NOMO-1 treated with dmso at 0.1 percent for 144 hours (cell line): Measurements from ENCODE around the gene ZRANB3.
"Not testable (repeated sequence)": the region's sequence is repeated elsewhere in the genome, so short reads cannot be mapped to it uniquely, and the experiment has no call there.

Experiments used
- DNase-seq: peaks from one replicate; lab custom pipeline; 2025; ENCODE audit not compliant: unreplicated experiment; lab: John Stamatoyannopoulos, UW

The ZRANB3 gene

GRCh38 chr2:135530313-135531230, at the start of gene ZRANB3:
Gene ZRANB3 (minus strand): TSS chr2:135531218.
- peak; percentile 97 for DNase-seq

GRCh38 chr2:135573620-135574019, 42.6 kb upstream of the ZRANB3 start:
- DNase-seq: no peak

- DNase-seq: no peak
Observed at GRCh38 chr2:135570884-135571283, 39.9 kb upstream of the ZRANB3 start.

GRCh38 chr2:135563793-135564192, 32.8 kb upstream of the ZRANB3 start:
- DNase-seq: no peak

GRCh38 chr2:135561925-135562324, 30.9 kb upstream of the ZRANB3 start:
- no peak for DNase-seq

GRCh38 chr2:135557530-135557929, 26.5 kb upstream of the ZRANB3 start:
- DNase-seq: no peak

- DNase-seq: no peak
Observed at GRCh38 chr2:135555311-135555710, 24.3 kb upstream of the ZRANB3 start.

- DNase-seq: no peak
Observed at GRCh38 chr2:135552887-135553286, 21.9 kb upstream of the ZRANB3 start.

- DNase-seq: no peak
Observed at GRCh38 chr2:135551356-135551755, 20.3 kb upstream of the ZRANB3 start.

- DNase-seq: no peak
Observed at GRCh38 chr2:135547311-135547710, 16.3 kb upstream of the ZRANB3 start.

- no peak for DNase-seq
Observed at GRCh38 chr2:135546436-135546835, 15.4 kb upstream of the ZRANB3 start.

GRCh38 chr2:135533545-135533944, 2.5 kb upstream of the ZRANB3 start:
- DNase-seq: not testable (repeated sequence)

- DNase-seq: no peak
Observed at GRCh38 chr2:135532581-135532980, 1.6 kb upstream of the ZRANB3 start.

GRCh38 chr2:135531231-135532197, 496 bp upstream of the ZRANB3 start, which contains the start of gene R3HDM1:
Gene R3HDM1 (plus strand): TSS chr2:135531484. CDS start chr2:135604846, 73,362 bp downstream.
- DNase-seq: peak; percentile 99

GRCh38 chr2:135528006-135528405, 3.0 kb downstream of the ZRANB3 start:
- no peak for DNase-seq

GRCh38 chr2:135525786-135526185, 5.2 kb downstream of the ZRANB3 start:
- DNase-seq: no peak

GRCh38 chr2:135512099-135512498, 18.9 kb downstream of the ZRANB3 start:
- DNase-seq: no peak

- DNase-seq: no peak
Observed at GRCh38 chr2:135510577-135510976, 20.4 kb downstream of the ZRANB3 start.

GRCh38 chr2:135504811-135505210, 26.2 kb downstream of the ZRANB3 start:
- no peak for DNase-seq

GRCh38 chr2:135498588-135498987, 32.4 kb downstream of the ZRANB3 start:
- DNase-seq: not testable (repeated sequence)

- no peak for DNase-seq
Observed at GRCh38 chr2:135494917-135495316, 36.1 kb downstream of the ZRANB3 start.
